ENCODE measurements around the gene NOB1. TPM values are rescaled to one million over a fixed set of nuclear protein-coding genes. Genes with fewer than 3 reads are reported as not detected.

The NOB1 gene
- polyA plus RNA-seq, 10 donors, result 31.7 to 54.7 (median 44.8) TPM

DNA sequence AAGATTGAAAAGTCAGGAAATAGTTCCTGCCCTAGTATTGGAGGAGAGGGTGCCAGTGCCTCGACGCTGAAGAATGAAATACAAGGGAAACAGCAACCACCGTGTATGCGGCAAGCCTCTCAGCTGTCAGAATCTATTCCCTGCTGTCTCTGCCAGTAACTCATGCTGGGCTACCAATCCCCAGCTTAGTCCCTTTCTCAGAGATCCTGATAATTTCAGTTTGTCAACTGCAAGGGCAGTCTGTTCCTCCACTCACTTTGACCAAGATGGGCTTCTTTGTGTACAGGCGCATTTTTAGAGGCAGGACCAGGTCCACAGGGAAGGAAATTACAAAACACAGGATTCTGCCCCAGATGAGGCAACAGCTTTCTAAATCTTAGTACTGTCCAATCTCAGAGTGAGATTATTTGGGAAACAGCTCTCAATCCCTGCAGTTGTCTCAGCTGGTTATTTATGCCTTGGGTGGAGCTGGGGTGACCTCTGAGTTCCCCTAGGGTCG is 29.7 kb downstream of the NOB1 start:
- no peak for DNase-seq

GRCh38 chr16:69724414-69724873 is 30.3 kb downstream of the NOB1 start:
- no peak for DNase-seq

GRCh38 chr16:69721441-69721957 is 33.2 kb downstream of the NOB1 start:
- no peak for DNase-seq

DNA sequence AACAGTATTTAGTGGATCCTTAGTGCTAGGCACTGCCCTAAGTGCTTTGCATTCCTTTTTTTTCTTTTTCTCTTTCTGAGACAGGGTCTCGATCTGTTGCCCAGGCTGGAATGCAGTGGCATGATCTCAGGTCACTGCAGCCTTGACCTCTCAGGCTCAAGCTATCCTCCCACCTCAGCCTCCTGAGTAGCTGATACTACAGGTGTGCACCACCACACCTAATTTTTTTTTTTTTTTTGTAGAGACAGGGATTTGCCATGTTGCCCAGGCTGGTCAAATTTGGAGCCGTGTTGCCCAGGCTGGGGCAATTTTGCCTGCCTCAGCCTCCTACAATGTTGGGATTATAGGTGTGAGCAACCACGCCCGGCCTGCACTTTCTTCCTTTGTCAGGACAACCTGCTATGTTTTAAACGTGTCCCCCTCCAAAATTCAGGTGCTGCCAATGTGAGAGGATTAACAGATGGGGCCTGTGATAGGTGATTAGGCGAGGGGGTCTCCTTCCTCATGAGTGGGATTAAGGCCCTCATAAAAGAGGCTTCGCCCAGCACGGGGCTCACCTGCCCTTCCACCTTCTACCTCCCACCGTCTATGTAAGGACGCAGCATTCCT is 33.8 kb downstream of the NOB1 start:
- DNase-seq, result no peak

- DNase-seq, result no peak
Observed at GRCh38 chr16:69718111-69718764, 36.5 kb downstream of the NOB1 start.

DNA sequence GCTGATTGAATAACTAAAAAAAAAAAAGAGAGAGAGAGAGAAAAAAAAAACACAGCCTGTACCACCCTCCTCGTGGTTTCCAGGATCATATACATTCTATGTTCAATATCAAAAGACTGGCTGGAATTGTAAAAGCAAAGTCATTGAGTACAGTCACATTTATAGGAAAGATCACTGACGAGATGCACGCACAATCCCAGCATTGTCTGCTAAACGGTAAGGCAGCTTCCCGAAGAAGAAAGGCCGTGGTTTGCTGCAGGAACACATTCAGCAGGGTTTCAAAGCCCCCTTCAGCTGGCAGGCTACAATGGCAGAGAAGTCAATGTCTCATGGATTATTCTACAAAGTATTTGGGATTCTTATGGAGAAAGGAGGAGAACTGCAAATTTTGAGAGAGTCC is 37.7 kb downstream of the NOB1 start:
- DNase-seq, result no peak

DNA sequence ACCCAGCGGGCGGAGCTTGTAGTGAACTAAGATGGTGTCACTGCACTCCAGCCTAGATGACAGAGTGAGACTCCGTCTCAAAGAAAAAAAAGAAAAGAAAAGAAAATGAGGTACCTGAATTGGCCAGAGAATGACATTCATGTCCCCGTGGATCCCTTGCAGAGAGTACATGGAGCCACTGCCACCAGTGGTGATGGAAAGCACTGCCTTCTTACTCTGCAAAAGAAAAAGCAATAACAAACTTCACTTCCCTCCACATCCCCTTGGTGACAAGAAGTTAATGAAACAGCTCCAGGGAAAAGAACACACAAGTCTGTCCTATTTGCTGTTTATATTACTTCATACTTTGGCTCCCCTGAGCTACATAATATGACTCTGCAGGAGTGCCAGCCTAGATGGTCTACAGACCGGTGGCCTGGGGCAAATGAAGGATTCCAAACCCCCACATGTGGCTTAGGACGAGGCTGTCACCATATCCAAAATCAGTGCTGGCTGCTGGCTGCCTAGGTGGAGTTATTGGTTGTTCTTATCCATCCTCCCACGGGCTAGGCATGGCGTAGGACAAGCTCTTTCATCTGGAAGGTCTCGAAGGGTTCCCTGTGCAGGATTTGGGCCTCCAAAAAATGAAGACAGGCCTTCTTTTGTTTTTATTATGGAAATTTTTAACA is 41.7 kb downstream of the NOB1 start:
- DNase-seq, result no peak

DNA sequence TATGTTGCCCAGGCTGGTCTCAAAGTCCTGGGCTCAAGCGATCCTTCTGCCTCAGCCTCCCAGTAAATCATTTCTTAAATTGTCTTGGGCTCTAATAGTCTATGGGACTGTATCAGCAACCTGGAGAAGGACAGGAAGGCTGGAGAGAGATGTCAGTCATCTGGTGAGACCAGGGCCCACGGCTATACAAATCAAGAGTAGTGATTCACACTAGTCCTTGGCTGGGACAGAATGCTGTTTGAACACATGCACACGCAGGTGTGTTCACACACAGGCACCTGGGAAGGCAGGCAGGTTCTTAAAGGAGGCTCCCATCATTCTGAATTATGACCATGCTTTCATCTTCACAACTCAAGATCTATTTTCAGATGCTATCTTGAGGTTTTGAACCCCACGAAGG is 42.4 kb downstream of the NOB1 start:
- no peak for DNase-seq

GRCh38 chr16:69711115-69711740 is 43.5 kb downstream of the NOB1 start:
- peak in 1 of 3 donors; percentile 41 for DNase-seq

GRCh38 chr16:69709456-69710084 is 45.2 kb downstream of the NOB1 start:
- peak; percentile 62 to 84 (median 71) for DNase-seq

DNA sequence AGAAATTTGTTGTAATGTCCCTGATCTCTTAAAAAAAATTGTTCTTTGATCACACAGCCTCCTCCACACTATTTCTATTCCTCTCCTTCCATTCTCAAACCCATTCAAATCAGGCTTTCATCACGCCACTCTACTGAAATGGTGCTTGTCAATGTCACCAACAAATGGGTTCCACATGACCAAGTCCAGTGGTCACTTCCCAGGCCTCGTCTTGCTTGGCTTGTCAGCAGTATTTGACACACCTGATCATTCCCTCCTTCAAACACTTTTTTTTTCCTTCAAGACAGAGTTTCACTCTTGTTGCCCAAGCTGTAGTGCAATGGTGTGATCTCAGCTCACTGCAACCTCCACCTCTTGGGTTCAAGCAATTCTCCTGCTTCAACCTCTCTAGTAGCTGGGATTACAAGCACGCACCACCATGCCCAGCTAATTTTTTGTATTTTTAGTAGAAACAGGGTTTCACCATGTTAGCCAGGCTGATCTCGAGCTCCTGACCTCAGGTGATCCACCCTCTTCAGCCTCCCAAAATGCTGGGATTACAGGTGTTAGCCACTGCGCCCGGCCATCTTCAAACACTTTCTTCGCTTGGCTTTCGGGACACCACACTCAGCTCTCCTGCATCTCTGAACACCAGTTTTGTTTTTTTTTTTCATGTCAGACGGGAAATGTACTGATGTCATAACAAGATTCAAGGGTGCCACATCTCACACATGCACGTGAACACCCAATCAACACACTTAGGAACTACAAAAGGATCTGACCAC is 46.6 kb downstream of the NOB1 start:
- no peak for DNase-seq

DNA sequence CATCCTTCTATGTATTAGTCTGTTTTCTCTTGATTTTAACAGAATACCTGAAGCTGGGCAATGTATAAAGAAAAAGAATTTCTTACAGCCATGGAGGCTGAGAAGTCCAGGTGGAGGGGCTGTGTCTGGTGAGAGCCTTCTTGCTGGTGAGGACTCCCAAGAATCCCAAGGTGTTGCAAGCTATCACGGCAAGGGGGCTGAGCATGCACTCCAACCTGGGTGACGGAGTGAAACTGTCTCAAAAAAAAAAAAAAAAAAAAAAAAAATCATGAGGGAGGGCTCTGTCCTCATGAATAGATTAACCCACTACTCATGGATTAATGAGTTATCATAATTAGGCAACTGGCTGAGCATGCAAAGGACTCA is 47.8 kb downstream of the NOB1 start:
- DNase-seq, result no peak

DNA sequence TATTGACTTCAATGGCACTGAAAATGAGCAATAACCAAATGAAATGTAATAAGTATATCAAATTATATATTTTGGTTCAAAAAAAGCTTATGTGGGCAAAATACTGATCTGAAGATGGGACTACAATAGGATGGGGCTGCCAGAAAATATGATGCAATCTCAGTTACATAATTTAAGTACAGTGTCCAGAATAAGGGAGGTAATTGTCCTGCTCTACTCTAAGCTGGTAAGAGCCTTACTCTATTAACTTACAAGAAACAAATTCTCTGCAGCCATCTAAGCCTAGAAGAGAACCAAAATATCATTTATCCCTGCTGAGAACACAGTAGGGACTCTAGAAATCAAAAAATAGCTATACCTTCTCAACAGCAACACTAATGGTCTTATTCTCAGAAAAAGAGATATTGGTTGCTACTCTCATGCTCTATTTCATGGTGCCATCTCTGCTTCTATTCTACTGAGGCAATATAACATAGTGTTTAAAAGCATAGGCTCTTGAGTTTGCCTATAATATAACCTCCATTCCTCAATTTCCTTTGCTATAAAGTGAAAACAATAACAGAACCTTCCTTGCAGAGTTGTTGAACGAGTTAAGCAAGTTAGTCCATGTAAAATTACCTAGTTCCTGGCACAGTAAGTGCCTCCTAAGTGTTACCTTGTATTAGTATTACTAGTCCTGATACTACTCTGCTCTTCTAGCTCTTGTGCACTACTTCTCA is 48.3 kb downstream of the NOB1 start:
- peak in 2 of 3 donors; percentile 26 to 46 for DNase-seq

GRCh38 chr16:69703638-69704037 is 51.1 kb downstream of the NOB1 start:
- no peak for DNase-seq

- no peak for DNase-seq
Observed at GRCh38 chr16:69701866-69702265, 52.9 kb downstream of the NOB1 start.

- no peak for DNase-seq
Observed at GRCh38 chr16:69701452-69701851, 53.3 kb downstream of the NOB1 start.

DNA sequence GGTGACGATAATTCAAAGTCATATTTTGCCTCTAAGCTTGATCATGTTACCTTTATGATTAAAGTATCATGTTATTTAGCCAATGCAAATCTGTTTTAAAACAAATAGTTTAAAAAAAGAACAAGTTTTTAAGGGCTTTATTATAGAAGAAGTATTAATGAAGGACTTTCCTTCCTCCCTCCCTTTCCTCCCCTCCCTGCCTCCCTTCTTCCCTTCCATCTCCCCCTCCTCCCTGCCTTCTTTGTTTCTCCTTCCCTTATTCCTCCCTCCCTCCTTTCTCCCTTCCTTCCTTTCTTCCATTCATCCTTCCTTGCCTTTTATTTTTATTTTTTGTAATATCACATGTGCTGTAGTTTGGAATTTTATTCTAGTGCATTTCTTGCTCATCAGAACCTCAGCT is 54.8 kb downstream of the NOB1 start:
- DNase-seq, result no peak

DNA sequence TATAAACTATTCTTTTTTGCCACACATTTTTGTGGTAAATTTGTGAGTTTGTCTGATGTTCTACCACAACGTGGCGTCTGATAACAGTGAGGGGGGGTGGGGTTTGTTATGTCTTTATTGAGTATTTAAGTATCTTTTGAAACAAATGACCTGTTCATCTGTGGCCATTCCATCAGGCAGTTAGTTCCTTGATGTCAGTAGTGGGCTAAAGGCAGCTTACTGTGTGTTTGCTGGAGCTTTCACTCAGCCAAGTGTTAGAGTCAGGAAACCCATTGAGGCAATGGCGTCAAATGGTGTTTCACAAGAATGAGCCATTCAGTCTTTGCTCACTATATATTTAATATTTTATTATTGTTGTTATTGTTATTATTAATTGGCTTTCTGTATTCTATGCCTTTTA is 56.3 kb downstream of the NOB1 start:
- no peak for DNase-seq

DNA sequence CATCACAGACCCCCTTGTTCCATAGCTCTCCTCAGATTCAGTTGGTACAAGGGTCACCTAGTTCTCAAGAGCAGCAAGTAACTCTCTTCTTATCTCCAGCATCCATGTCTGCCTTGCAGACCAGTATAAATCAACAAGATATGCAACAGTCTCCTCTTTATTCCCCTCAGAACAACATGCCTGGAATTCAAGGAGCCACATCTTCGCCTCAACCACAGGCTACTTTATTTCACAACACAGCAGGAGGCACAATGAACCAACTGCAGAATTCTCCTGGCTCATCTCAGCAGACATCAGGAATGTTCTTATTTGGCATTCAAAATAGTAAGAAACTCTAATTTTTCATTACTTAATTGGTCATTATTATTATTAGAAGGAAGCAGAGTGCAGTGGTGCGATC is 60.8 kb downstream of the NOB1 start:
- no peak for DNase-seq

All from muscle of back (tissue), 11 donors.